ENCODE measurements around the gene OPA3.
A peak's percentile ranks its signal among the peaks of the same experiment; 100 is the strongest.

OPA3 gene

GRCh38 chr19:45590300-45591003, 5.8 kb upstream of the OPA3 start:
- no peak for DNase-seq (ENCODE audit: low read depth)
- no peak overlapping the region for H3K4me3 ChIP-seq (ENCODE audit: low read length)
- TF ChIP-seq CTCF (IDR thresholded peaks at IDR 0.05; ENCODE audit: insufficient read depth, low read depth, low read length, missing control alignments) = no peak

GRCh38 chr19:45589768-45590167, 5.2 kb upstream of the OPA3 start:
- DNase-seq (ENCODE audit: low read depth) = no peak
- no peak overlapping the region for H3K4me3 ChIP-seq (ENCODE audit: low read length)
- no peak for TF ChIP-seq CTCF (IDR thresholded peaks at IDR 0.05; ENCODE audit: insufficient read depth, low read depth, low read length, missing control alignments)

- no peak for TF ChIP-seq CTCF (IDR thresholded peaks at IDR 0.05; ENCODE audit: insufficient read depth, low read depth, low read length, missing control alignments)
- no peak overlapping the region for H3K4me3 ChIP-seq (ENCODE audit: low read length)
- DNase-seq (ENCODE audit: low read depth) = no peak
Measured at GRCh38 chr19:45587873-45588272, 3.3 kb upstream of the OPA3 start.

GRCh38 chr19:45585158-45585577, 566 bp upstream of the OPA3 start:
- no peak for DNase-seq (ENCODE audit: low read depth)
- TF ChIP-seq CTCF (IDR thresholded peaks at IDR 0.05; ENCODE audit: insufficient read depth, low read depth, low read length, missing control alignments) = no peak
- peak overlapping the region; percentile 63 for H3K4me3 ChIP-seq (ENCODE audit: low read length)

GRCh38 chr19:45581576-45581975, 3.0 kb downstream of the OPA3 start:
- H3K4me3 ChIP-seq (ENCODE audit: low read length) = no peak overlapping the region
- peak; percentile 46 for DNase-seq (ENCODE audit: low read depth)
- no peak for TF ChIP-seq CTCF (IDR thresholded peaks at IDR 0.05; ENCODE audit: insufficient read depth, low read depth, low read length, missing control alignments)

- DNase-seq (ENCODE audit: low read depth) = no peak
- no peak overlapping the region for H3K4me3 ChIP-seq (ENCODE audit: low read length)
- TF ChIP-seq CTCF (IDR thresholded peaks at IDR 0.05; ENCODE audit: insufficient read depth, low read depth, low read length, missing control alignments) = no peak
Measured at GRCh38 chr19:45578861-45579260, 5.7 kb downstream of the OPA3 start.
